ENCODE data around the gene LMO1.

DNA sequence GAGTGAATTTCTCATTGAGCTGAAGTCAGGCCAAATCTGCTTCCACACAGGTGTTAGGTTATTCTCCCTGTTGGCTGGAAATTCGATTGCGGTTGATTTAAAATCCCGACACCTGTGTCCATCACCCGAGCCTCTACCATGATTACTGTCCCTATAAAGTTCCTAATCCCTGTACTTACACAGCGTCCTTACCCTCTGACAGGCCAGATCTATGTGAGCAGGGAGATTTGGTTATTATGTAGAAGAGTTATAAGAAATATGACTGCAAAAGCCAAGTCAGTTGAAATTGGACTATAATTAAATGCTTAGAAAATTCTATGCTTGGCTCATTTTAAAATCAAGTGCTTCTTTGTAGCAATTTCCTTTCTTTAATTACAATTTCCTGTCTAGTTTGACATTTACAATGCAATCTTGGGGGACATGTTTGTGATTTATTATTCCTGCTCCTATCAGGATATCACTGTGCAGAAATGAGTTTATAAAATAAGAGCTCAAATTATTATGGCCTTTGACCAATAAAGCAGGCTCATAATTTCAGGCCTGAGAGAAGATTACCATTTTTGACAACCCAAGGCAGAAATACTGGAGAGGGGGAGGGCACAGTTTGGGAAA lies 32.5 kb upstream of the LMO1 start:
- TF ChIP-seq CREB1 (IDR thresholded peaks at IDR 0.05; ENCODE audit: low read depth) (no peak), REST (IDR thresholded peaks at IDR 0.05; ENCODE audit: low read depth) (no peak), EP300 (IDR thresholded peaks at IDR 0.05; ENCODE audit: borderline replicate concordance) (no peak), RAD21 (IDR thresholded peaks at IDR 0.05; ENCODE audit: low read depth) (no peak)
- TF ChIP-seq, protein P1, sequence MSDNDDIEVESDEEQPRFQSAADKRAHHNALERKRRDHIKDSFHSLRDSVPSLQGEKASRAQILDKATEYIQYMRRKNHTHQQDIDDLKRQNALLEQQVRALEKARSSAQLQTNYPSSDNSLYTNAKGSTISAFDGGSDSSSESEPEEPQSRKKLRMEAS (IDR thresholded peaks at IDR 0.05), result no peak

Data from Ishikawa (cell line).